ENCODE data around the gene LRRC59. TPM values are rescaled to one million over a fixed set of nuclear protein-coding genes. Genes with fewer than 3 reads are reported as not detected.

LRRC59 gene
- total RNA-seq, 1 donor from 2014 or later, result 185 TPM

DNA sequence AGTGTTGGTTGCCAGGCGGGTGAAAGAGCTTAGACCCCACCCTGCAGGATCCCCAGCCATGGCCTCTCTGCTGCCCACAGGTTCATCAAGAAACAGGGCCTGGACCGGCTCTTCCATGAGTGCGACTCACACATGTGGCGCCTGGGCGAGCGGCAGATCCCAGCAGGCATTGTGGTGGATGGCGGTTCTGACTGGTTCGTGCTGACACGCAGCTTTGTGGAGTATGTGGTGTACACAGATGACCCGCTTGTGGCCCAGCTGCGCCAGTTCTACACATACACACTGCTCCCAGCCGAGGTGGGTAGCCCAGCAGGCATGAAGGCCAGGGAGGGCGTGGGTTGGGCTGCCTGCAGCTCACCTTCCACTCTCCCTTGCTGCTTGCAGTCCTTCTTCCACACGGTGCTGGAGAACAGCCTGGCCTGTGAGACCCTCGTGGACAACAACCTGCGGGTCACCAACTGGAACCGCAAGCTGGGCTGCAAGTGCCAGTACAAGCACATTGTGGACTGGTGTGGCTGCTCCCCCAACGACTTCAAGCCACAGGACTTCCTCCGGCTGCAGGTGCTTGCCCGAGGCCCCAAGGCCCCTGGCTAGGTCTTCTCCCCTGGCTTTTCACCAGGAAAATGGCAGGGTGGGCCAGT is 41.5 kb downstream of the LRRC59 start:
- no peaks in the 10 kb centered on the region for H3K4me1 ChIP-seq (ENCODE audit: insufficient read depth, low read length)
- DNase-seq (ENCODE audit: low read depth), result no peak
- FAIRE-seq, result no peak

GRCh38 chr17:50355336-50355700 is 42.0 kb downstream of the LRRC59 start:
- Histone ChIP-seq H3K9ac (ENCODE audit: low read length) (no peak overlapping the region), H3K4me1 (ENCODE audit: insufficient read depth, low read length) (no peaks in the 10 kb centered on the region), H3K9me3 (ENCODE audit: insufficient read depth, low read depth, low read length) (no peaks in the 10 kb centered on the region), H3K79me2 (ENCODE audit: insufficient read depth, low read length) (peaks cover 8% of the 10 kb centered on the region), H3K4me2 (ENCODE audit: low read length) (no peak overlapping the region), H3K36me3 (ENCODE audit: insufficient read depth, low read length) (peaks cover 13% of the 10 kb centered on the region), H4K20me1 (ENCODE audit: insufficient read depth, low read length) (peaks cover 31% of the 10 kb centered on the region), H3K27ac (ENCODE audit: low read depth, low read length) (no peak overlapping the region), H3K27me3 (ENCODE audit: insufficient read depth, low read length) (no peaks in the 10 kb centered on the region), H2AFZ (ENCODE audit: low read depth, low read length) (no peak overlapping the region), H3K4me3 (ENCODE audit: insufficient read depth, low read depth, low read length) (no peak overlapping the region)
- Mint-ChIP-seq H3K27ac (ENCODE audit: unreplicated experiment) (no peak overlapping the region), H3K9me3 (ENCODE audit: unreplicated experiment) (no peaks in the 10 kb centered on the region), H3K4me1 (ENCODE audit: low read depth, unreplicated experiment) (peaks cover 2% of the 10 kb centered on the region), H3K27me3 (ENCODE audit: low read depth, unreplicated experiment) (no peaks in the 10 kb centered on the region), H3K36me3 (ENCODE audit: low read depth, unreplicated experiment) (peaks cover 27% of the 10 kb centered on the region), H3K4me3 (ENCODE audit: unreplicated experiment) (no peak overlapping the region)
- FAIRE-seq (no peak), DNase-seq (ENCODE audit: low read depth) (no peak)
- TF ChIP-seq, protein P1, sequence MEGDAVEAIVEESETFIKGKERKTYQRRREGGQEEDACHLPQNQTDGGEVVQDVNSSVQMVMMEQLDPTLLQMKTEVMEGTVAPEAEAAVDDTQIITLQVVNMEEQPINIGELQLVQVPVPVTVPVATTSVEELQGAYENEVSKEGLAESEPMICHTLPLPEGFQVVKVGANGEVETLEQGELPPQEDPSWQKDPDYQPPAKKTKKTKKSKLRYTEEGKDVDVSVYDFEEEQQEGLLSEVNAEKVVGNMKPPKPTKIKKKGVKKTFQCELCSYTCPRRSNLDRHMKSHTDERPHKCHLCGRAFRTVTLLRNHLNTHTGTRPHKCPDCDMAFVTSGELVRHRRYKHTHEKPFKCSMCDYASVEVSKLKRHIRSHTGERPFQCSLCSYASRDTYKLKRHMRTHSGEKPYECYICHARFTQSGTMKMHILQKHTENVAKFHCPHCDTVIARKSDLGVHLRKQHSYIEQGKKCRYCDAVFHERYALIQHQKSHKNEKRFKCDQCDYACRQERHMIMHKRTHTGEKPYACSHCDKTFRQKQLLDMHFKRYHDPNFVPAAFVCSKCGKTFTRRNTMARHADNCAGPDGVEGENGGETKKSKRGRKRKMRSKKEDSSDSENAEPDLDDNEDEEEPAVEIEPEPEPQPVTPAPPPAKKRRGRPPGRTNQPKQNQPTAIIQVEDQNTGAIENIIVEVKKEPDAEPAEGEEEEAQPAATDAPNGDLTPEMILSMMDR (IDR thresholded peaks at IDR 0.05; ENCODE audit: insufficient read depth, low read depth, low read length), result no peak
- TF ChIP-seq EZH2 (IDR thresholded peaks at IDR 0.05; ENCODE audit: insufficient read depth, low read length), result no peak

More for the DNA sequence above, 41.5 kb downstream of the LRRC59 start:
- Histone ChIP-seq H2AFZ (ENCODE audit: low read depth, low read length) (no peak overlapping the region), H3K27ac (ENCODE audit: low read depth, low read length) (no peak overlapping the region), H4K20me1 (ENCODE audit: insufficient read depth, low read length) (peaks cover 26% of the 10 kb centered on the region), H3K9ac (ENCODE audit: low read length) (no peak overlapping the region), H3K4me2 (ENCODE audit: low read length) (no peak overlapping the region), H3K36me3 (ENCODE audit: insufficient read depth, low read length) (peaks cover 13% of the 10 kb centered on the region), H3K4me3 (ENCODE audit: insufficient read depth, low read depth, low read length) (no peak overlapping the region), H3K27me3 (ENCODE audit: insufficient read depth, low read length) (no peaks in the 10 kb centered on the region), H3K9me3 (ENCODE audit: insufficient read depth, low read depth, low read length) (no peaks in the 10 kb centered on the region), H3K79me2 (ENCODE audit: insufficient read depth, low read length) (peaks cover 3% of the 10 kb centered on the region)
- TF ChIP-seq, protein P1 (IDR thresholded peaks at IDR 0.05; ENCODE audit: insufficient read depth, low read depth, low read length), result no peak
- TF ChIP-seq EZH2 (IDR thresholded peaks at IDR 0.05; ENCODE audit: insufficient read depth, low read length), result no peak
- Mint-ChIP-seq H3K27me3 (ENCODE audit: low read depth, unreplicated experiment) (no peaks in the 10 kb centered on the region), H3K36me3 (ENCODE audit: low read depth, unreplicated experiment) (peaks cover 27% of the 10 kb centered on the region), H3K9me3 (ENCODE audit: unreplicated experiment) (no peaks in the 10 kb centered on the region), H3K27ac (ENCODE audit: unreplicated experiment) (no peak overlapping the region), H3K4me1 (ENCODE audit: low read depth, unreplicated experiment) (peaks cover 2% of the 10 kb centered on the region), H3K4me3 (ENCODE audit: unreplicated experiment) (no peak overlapping the region)

DNA sequence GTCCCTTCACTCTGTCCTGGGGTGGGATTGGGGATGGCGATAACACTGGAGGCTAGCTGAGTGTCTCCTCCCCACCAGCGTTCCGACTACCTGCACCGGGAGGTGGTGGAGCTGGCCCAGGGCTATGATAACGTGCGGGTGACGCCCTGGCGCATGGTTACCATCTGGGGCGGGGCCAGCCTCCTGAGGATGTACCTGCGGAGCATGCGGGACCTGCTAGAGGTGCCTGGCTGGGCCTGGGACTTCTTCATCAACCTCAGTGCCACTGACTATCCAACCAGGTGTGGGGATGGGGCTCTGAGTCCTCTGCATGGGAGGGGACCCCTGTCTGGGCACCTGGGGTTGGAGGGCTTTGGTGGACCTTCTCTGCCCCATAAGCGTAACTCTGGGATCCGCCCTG is 42.5 kb downstream of the LRRC59 start:
- H3K36me3 Mint-ChIP-seq (ENCODE audit: low read depth, unreplicated experiment), result peaks cover 27% of the 10 kb centered on the region
- Histone ChIP-seq H2AFZ (ENCODE audit: low read depth, low read length) (no peak overlapping the region), H3K79me2 (ENCODE audit: insufficient read depth, low read length) (peaks cover 9% of the 10 kb centered on the region), H3K36me3 (ENCODE audit: insufficient read depth, low read length) (peaks cover 13% of the 10 kb centered on the region), H3K27ac (ENCODE audit: low read depth, low read length) (no peak overlapping the region), H3K4me1 (ENCODE audit: insufficient read depth, low read length) (no peaks in the 10 kb centered on the region), H4K20me1 (ENCODE audit: insufficient read depth, low read length) (peaks cover 32% of the 10 kb centered on the region), H3K4me3 (ENCODE audit: insufficient read depth, low read depth, low read length) (no peak overlapping the region), H3K27me3 (ENCODE audit: insufficient read depth, low read length) (no peaks in the 10 kb centered on the region), H3K4me2 (ENCODE audit: low read length) (no peak overlapping the region), H3K9me3 (ENCODE audit: insufficient read depth, low read depth, low read length) (no peaks in the 10 kb centered on the region), H3K9ac (ENCODE audit: low read length) (no peak overlapping the region)
- peaks cover 2% of the 10 kb centered on the region for H3K4me1 Mint-ChIP-seq (ENCODE audit: low read depth, unreplicated experiment)
- H3K4me3 Mint-ChIP-seq (ENCODE audit: unreplicated experiment), result no peak overlapping the region
- no peaks in the 10 kb centered on the region for H3K9me3 Mint-ChIP-seq (ENCODE audit: unreplicated experiment)
- no peaks in the 10 kb centered on the region for H3K27me3 Mint-ChIP-seq (ENCODE audit: low read depth, unreplicated experiment)
- no peak for DNase-seq (ENCODE audit: low read depth)
- no peak for TF ChIP-seq EZH2 (IDR thresholded peaks at IDR 0.05; ENCODE audit: insufficient read depth, low read length)
- TF ChIP-seq, protein P1 (IDR thresholded peaks at IDR 0.05; ENCODE audit: insufficient read depth, low read depth, low read length), result no peak
- H3K27ac Mint-ChIP-seq (ENCODE audit: unreplicated experiment), result no peak overlapping the region
- FAIRE-seq, result no peak
